GM18520 (cell line): ENCODE results near the gene DAP.

ENCODE experiments used
- ATAC-seq: cut with Tn5 transposase; IDR thresholded peaks from one replicate; pipeline ENCODE4 v1.9.1; 2021; ENCODE audit not compliant: unreplicated experiment

The DAP gene

GRCh38 chr5:10712574-10713366, 48.3 kb downstream of the DAP start:
- peak; percentile 89 for ATAC-seq

DNA sequence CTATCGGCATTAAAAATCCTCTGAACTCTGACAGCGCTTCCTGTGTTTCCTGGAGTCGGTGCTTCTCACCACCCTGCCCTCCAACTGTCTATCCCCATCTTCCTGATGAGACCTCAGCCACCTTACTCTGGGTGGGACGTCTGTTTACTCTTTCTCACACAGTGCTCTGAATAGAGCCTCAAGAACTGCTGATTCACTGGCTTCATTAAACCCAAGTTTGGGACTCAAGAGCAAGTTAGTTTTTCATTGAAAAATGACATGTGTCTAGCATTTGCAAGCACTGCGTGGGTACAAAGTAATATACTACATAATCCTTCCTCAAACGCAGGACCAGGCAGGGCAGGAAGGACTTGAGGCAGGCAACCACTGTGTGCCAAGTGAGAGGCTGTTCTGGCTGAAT, 49.5 kb downstream of the DAP start:
- no peak for ATAC-seq

- ATAC-seq = no peak
Measured at GRCh38 chr5:10710513-10711128, 50.4 kb downstream of the DAP start.

DNA sequence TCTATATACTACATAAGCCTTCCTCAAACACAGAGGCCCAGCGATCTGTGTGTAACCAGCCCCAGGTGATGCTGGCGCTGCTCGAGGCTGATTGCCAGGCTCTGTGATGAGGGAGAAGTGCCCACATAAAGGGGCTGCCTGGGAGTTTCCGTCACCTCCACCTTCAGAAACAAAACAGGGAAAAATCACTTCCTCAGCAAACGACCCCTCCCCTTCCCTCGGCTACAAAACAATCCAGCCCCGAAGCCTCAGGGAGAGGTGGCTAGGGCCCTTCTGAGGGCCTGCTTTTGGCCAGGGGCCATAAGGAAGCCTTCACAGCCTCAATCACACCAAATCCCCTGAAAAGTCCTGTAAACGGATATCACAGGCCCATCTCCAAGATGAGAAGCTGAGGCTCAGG, 51.1 kb downstream of the DAP start:
- ATAC-seq = no peak

DNA sequence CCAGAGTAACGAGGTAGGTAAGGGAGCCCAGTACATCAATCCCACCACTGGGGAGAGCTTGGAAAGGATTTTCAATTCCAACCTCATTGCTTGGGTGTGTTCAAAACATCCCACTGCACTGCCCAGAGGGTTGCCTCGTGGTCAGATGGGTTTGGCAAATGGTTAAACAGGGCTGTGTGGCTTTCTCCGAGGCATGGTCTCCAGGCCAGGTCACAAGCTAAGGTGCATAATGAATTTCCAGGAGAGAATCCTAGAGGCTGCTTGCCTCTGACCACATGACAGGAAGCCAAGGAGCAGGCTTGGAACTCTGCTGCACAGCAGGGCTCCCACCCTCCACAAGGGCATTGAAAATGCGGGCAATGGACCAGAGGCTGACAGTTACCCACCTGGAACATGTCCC, 51.6 kb downstream of the DAP start:
- ATAC-seq = no peak

GRCh38 chr5:10708189-10708944, 52.7 kb downstream of the DAP start:
- ATAC-seq = no peak

DNA sequence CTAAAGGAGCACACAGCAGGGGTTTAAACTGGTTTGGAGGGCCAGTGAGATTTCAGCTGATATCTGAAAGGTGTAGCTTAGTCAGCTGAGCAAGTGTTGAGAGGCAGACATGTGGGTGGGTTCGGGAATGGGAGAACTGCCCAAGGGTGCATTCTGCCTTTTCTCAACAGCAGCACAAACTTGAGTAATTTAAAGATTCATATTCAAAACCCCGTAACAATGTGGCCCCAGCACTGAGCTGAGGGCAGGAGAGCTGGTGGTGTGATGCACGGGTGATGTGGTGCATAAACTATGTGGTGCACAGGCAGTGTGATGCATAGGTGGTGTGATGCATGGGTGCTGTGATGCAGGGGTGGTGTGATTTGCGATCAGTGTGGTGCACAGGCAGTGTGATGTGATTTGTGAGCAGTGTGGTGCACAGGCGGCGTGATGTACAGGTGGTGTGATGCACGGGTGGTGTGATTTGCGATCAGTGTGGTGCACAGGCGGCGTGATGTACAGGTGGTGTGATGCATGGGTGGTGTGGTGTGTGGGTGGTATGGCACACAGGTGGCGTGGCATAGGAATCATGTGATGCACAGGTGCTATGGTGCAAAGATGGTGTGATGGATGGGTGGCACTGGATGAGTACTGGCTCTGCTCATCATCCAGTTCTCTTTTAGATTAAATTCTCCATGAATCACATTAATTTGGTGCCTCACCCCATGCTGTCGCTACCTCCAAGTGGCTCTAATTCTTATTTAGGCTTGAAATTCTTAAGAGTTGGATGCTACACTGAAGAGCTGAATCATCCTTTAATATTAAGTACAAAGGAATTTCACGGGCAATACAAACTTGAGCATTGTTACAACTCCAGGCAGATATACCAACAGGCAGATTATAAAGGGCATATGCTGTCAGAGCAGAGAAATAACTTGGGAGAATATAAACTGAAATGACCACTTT, 53.6 kb downstream of the DAP start:
- no peak for ATAC-seq

GRCh38 chr5:10706326-10706725, 54.7 kb downstream of the DAP start:
- no peak for ATAC-seq

DNA sequence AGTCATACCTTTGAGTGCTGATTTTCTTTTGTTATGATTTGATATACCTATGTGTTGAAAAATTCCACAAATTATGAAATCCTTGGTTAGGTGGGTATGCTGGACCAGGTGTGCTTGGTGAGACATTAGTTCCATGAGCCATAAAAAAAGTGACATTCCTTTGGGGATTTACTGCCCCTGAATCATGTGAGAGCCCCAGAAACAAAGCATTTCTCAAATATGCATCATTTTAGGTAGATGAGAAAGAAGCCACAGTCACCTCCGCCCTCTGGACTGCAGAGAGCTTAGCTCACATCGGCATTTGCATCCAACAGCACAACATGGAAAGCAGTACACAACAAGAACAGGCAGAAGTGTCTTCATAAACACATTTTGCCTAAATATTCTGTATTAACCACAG, 55.3 kb downstream of the DAP start:
- ATAC-seq = no peak

DNA sequence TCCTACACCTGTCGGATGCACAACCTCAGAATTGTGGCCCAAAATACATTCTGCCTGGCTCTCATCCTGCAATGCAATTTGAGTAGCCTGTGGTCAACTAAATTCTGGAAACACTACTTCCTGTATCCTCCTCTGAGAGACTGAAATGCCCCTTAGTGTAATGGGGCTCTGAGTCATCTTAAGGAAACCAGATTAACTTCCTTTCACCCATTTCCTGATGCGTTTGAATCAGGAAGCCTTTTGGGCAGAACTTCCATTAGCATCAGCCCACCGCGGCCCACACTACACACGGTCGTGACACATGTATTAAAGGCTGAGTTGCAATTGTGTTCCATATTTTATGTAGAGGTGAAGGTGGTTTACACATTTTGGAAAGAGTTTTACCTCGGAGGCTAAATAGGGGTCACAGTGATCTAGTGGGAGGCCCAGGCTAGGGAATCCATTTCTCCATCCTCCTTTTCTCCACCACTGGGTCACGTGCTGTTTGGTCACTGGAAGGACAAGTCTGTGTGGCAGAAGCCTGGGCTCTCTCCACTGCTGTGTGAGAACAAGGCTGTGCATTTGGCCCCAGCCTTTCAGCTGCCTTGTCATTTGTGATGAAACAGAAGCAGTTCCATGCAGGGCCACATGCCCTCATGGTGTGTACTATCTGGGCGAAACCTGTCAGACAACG, 55.9 kb downstream of the DAP start:
- ATAC-seq = no peak

DNA sequence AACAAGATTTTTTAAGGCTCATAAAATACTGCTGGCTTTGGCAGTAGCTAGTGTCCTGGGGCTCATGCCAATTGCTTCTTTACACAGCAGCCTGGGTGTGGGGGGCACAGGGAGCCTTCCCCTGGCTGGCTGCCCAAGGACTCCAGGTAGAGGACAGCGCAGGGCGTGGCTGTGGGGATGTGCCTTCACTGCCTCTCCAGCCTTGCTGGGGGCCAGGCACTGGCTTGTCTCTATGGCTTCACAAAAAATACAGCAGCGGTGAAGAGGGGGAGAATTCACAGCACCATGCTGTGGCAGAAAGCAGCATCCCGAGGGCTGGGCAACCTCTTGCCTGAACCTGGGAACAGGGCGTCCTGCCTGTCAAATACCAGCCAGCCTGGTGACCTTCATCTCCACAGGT, 57.4 kb downstream of the DAP start:
- ATAC-seq = no peak

- no peak for ATAC-seq
Measured at GRCh38 chr5:10702911-10703491, 58.0 kb downstream of the DAP start.

- ATAC-seq = no peak
Measured at GRCh38 chr5:10702040-10702629, 58.9 kb downstream of the DAP start.

- no peak for ATAC-seq
Measured at GRCh38 chr5:10701567-10702039, 59.4 kb downstream of the DAP start.

- no peak for ATAC-seq
Measured at GRCh38 chr5:10700516-10700915, 60.5 kb downstream of the DAP start.

- ATAC-seq = peak; percentile 39
Measured at GRCh38 chr5:10699987-10700386, 61.0 kb downstream of the DAP start.

DNA sequence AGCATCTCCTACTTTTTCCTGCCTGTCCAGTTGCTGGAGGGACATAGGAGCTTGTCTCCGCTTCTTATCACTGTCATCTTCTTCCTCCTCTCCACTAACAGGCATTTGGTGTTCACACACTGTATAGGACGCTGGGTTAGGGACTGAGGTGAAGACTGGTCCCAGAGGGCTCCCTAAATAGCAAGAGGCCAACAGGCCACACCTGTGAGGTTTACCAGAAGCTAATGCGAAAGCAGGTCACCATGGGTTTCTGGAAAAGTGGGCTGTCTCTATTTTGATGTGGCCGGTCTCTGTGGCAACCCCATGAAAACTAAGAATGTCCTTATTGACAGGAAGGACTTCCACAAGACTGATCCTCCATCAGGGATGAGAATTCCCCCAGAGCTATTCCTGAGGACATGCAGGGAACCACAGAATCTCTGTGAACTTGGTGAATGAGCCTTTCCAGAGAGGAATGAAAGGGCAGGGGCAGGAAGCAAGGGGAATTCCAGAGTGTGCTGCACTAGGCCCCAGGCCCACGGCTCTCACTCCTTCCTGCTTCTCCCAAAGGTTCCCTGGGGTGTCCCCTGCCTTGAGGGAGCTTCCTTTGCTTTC, 61.7 kb downstream of the DAP start:
- ATAC-seq = no peak

DNA sequence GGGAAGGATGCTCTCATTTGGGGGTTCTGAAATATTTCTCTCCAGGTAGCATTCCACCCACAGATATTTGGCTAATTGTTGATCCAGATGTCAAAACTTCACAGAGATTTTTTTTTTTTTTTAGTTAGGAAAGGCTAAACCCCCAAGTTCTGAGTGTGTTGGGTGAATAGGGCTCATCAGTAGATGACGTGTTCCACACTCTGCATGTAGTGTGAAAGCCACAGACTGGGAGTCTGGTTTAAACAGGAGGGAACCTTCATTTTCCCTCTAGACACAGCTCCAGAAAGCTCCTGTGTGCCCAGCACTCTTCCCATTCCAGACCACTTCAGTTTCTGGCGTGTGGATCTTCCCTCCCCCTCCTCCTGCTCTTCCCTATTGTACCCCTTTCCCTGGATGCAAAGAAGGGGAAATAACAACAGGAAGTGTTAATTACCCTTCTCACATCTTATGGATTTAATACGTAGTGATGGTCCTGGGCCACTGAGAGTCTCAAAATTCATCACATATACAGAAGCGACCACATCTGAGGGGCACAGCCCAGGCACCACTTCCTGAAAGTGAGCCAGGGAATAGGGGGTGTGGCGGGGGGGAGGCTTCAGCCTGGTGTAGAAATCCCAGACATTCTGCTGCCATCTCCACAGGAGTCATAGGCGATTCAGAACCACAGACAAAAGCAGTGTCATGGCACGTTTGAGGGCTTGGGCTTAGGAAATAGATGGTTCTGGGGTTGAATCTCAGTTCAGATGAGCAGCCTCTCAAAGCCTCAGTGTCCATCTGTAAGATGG, 65.1 kb downstream of the DAP start:
- ATAC-seq = no peak
